Activated T-cell treated with anti-CD3 and anti-CD28 coated beads, Interleukin-2, amount 50 U/mL, for 48 hours (primary cell): Measurements from ENCODE around the gene NAA16.
A peak's percentile ranks its signal among the peaks of the same experiment; 100 is the strongest.

ENCODE experiments used
- DNase-seq, 2 experiments: peaks; one replicate each; pipeline ENCODE4 v3.0.0-alpha.2; 2020

The NAA16 gene

DNA sequence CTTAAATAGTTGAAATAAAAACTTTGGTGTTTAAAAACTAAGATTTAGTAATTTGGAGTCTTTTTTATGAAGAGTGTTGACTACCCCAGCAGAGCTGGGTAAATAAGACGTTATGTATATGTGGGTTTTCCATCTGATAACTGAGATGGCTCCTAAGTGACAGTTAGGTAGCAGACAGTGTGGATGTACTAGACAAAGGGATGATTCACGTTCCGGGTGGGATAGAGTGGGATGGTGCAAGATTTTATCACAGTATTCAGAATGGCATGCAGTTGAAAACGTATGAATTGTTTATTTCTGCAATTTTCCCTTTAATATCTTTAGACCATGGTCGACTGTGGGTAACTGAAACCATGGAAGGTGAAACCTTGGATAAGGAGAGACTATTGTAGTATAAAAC, 50.4 kb downstream of the NAA16 start:
- DNase-seq: no peak

DNA sequence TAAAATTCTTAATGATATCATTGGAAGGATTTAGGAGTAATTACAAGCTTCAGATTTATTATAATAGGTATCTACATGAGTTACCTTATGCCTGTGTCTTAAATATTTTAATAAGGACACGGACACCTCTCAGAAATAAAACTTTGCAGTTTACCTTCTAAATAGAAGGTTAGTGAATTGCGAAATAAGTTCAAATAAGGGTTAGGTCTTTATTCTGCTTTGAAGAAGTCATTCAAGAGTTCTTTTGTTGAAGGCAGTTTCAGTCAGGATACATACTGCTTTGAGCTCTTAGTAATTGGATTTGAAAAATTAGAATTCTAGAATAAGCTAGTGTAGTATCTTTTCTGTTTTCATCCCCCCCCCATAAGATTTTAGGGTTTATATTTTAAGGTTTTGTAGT, 53.0 kb downstream of the NAA16 start:
- DNase-seq: no peak

DNA sequence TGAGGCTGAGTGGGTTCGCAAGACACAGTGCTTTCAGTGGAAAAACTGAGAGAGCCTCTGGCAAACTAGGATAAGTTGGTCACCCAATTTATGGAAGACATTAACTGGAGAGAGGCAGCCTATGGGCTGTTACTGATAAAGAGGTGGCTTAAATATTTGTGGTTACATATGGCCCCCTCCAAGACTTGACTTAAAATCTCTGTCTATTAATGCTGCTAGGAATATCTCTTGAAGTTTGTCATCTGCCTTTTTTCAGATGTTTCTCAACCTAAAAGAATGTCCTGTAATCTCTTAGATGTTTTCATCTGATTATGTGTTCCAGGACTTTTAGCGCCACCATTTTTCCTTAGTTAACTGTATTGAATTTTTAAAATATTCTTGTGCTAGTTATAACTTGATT, 54.6 kb downstream of the NAA16 start:
- DNase-seq: no peak

DNA sequence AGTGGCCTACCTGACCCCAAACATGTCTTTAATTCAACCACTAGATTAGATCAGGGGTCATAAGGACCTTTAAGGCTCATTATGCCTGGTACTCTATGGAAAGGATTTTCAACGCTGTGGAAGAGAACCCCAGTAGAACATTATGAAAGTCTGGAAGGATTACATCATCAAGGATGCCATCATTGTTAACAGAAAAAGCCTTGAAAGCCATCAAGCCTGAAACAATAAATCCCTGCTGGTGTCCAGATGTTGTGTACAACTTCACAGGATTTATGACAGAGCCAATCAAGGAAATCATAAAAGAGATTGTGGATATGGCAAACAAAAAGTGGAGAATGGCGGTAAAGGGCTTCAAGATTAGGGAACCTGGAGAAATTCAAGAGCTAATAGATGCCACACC, 59.7 kb downstream of the NAA16 start:
- DNase-seq: no peak

- no peak for DNase-seq
These were observed 66.4 kb downstream of the NAA16 start for GRCh38 chr13:41377446-41377845.

- no peak for DNase-seq
These were observed 71.4 kb downstream of the NAA16 start for GRCh38 chr13:41382431-41382830.

DNA sequence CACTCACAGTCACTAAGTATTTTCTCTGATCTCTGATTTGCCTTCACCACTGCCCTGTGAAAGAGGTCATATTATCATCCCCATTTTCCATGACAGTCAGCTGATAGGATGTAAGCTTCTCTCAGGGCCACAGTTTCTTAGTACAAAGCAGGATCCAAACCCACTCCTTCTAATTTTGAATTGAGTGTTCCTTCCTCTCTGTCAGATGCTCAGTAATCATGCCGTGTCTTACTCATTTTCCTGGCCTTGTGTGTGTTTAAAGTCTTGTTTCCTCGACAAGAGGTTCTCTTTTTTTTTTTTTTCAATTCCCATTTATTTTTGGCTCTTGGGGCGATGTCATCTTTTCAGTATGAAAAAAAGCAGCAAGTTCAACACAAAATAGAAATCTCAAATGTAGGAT, 72.3 kb downstream of the NAA16 start:
- no peak for DNase-seq

DNA sequence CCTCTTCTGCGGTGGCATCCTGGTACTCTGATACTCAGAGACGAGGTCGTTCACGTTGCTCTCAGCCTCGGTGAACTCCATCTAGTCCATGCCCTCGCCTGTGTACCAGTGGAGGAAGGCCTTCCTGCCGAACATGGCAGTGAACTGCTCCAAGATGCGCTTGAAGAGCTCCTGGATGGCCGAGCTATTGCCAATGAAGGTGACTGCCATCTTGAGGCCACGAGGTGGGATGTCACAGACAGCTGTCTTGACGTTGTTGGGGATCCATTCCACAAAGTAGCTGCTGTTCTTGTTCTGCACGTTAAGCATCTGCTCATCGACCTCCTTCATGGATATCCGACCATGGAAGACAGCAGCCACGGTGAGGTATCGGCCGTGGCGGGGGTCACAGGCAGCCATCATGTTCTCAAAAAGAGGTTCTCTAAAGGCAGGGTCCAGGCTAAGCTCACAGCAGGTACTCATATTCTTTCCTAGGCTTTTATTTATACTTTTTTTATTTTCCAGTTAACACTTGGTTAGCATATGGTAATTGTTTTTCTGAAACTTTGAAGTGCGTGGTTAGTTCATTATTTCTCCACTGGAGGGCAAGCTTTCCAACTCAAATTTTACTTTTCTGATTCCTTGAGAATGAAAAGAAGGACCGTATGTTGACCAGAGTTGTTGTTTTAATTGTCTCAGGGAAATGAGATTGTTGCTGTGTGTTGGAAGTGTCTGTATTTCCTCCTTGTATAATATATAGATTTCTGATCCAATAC, 73.9 kb downstream of the NAA16 start:
- DNase-seq: no peak

DNA sequence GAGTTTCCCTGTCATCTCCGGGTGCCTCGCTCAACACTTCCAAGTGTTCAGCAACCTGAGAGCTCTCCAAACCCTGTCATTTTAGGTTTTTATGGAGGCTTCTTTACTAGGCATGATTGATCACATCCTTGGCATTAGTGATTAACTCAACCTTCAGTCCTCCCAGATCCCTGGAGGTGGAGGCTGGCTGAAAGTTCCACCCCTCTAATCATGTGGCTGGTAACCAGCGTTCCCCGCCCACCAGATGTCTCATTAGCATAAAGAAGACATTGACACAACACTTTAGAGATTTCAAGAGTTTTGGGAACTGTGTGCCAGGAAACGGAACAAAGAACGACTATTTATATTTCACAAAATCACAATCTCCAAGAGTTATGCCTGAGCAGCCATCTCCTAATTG, 75.1 kb downstream of the NAA16 start:
- DNase-seq: no peak

DNA sequence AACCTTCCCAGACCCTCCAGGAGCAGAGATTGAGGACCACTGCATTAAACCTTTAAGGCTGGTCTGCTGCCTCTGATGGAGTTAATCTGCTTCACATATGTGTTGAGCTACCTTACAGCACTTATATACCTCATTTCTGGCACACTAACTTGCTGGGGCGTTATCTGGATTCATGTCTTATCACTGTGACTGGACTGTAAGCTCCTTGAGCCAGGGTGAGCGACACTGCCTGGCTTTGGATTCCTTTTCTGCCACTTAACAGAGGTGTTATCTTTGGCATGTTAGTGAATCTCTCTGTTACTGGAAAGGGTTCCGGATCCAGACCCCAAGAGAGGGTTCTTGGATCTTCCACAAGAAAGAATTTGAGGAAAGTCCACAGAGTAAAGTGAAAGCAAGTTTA, 76.5 kb downstream of the NAA16 start:
- DNase-seq: no peak

GRCh38 chr13:41388143-41388881, 77.2 kb downstream of the NAA16 start:
- no peak for DNase-seq

DNA sequence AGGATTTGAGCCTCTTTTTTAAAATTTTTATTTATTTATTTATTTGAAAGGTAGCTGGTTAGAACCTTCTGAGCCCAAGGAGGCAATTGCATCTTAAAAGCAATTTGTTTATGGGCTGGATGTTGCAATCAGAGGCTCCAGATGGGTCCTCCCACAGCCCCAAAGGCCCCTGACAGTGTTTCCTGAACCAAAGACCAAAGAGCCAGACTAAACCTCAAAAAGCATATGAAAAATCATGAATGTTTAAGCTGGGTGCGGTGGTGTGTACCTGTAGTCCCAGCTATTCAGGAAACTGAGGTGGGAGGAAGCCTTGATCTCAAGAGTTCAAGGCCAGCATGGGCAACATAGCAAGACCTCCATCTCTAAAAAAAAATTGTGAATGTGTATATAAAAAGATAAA, 78.5 kb downstream of the NAA16 start:
- no peak for DNase-seq

DNA sequence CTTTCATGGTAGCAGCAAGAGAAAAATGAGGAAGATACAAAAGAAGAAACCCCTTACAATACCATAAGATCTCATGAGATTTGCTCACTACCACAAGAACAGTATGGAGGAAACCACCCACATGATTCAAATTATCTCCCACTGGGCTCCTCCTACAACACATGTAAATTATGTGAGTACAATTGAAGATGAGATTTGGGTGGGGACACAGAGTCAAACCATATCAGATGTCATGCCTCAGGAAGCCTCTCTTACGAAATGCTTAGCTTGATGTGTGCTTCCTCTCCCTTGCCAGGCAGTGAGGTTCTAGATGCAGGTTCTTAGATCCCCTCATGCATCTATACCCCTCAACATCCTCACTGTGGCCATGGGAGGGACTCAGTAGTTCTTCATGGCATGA, 83.1 kb downstream of the NAA16 start:
- DNase-seq: no peak

GRCh38 chr13:41398494-41399170, 87.6 kb downstream of the NAA16 start:
- peak in 1 of 2 experiments; percentile 25 for DNase-seq

GRCh38 chr13:41401366-41401765, 90.3 kb downstream of the NAA16 start:
- DNase-seq: peak in 1 of 2 experiments; percentile 20

DNA sequence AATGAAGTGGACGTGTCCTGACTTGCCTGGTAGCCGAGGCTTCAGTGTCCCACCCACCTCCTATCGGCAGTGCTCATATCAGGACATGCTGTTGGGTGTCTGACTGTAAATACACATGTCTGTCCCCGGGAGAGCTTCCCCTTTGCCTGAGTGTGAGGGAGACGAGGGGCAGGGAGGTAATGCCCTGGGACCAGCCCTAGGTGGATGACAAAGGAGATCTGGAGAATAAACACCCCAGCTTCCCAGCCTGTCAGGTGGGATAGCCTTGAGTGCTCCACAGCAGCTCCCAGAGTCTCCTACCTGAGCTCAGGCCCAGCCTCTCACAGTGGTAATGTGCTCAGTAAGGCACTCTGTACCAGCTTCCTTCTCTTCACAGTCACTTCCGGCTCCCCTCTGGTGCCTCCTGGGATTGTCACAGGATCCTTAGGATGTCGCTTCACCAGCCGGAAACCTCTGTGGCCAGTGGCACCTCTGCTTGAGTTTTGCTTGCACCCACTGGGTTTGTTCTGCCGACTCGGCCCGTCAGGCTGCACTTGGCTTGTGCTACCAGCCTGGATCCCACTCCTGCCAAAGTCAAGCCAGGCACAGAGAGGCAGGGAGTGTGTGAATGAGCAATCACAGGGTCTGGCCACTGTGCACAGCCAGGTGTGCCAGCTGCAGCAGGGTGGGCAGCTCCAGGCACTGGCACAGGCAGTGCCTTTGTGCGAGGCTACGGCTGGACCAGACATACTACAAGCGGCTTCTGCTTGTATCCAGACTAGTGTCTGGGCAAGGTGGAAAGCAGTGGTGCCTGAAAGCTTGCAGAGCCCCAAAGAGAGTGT, 91.8 kb downstream of the NAA16 start:
- DNase-seq: peak in 1 of 2 experiments; percentile 19

- no peak for DNase-seq
These were observed 92.9 kb downstream of the NAA16 start for GRCh38 chr13:41403983-41404382.

DNA sequence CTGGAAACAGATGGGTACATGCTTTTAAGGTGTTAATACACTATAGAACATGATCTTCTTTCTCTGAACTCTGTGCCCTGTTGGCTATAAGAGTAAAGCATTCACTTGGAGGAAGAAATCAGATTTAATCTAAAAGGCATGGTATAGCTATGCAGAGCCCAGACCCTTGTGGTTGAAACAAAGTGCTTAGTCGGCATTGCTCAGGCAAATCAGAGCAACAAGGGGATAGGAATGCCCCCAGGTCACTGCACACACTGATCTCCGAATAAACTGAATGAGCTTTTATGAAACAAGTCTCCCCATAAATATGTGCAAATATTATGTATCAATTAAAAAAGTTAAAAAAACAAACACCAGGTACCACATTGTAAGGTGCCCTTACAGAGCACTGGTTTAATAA, 94.3 kb downstream of the NAA16 start:
- DNase-seq: no peak

- DNase-seq: no peak
These were observed 96.3 kb downstream of the NAA16 start for GRCh38 chr13:41407380-41407779.

DNA sequence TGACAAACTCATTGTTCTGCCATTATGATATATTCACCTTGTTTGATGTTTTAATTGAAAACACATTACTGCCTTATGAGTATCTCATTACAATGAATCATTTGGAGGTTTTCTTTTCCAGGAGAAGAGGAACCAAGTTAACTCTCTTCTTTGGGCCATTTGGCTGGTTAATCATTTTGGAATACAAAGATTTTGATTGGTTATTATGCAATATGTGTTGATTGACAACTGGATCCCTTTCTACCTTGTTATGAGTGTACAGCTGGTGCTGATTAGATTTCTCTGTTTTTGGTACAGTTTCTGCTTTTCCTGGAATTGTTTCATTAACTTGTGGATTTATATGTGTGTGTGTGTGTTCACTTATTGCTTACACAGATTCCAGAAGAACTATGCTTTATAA, 97.1 kb downstream of the NAA16 start:
- DNase-seq: no peak

DNA sequence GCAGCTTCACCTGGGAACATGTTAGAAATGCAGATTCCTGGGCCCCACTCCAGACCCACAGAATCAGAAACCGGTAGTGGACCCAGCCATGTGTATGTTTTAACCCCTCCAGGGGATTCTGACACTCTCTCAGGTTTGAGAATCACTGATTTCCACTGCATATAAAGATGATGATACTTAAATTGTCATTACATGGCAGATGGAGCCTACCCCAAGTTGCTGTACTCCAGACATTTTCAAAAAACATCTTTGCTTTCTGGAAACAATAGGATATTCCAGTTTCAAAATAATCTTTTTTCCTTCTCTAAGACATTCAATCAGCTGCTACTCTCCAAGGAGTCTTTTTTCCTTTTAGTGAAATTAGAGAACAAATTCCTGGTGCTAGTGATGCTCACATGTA, 97.7 kb downstream of the NAA16 start:
- DNase-seq: no peak

GRCh38 chr13:41409611-41410010, 98.5 kb downstream of the NAA16 start:
- no peak for DNase-seq

- DNase-seq: no peak
These were observed 100.0 kb downstream of the NAA16 start for GRCh38 chr13:41411060-41411459.
